T-cell (primary cell): ENCODE data around the gene SNRPE. TPM values are rescaled to one million over a fixed set of nuclear protein-coding genes. Genes with fewer than 3 reads are reported as not detected.
"Not testable (repeated sequence)": the region's sequence is repeated elsewhere in the genome, so short reads cannot be mapped to it uniquely, and the experiment has no call there.

Experiments used
- ATAC-seq, 4 experiments: fragments of 200-7000 bp in 3 of 4; fragments of 150-1000 bp in 1 of 4; cut with Tn5 transposase; replicated peaks in 1 of 4; 1 replicate in 3 of 4; 2 replicates in 1 of 4; pipeline ENCODE4 v1.10.0; 2021; ENCODE audit warnings: moderate library complexity in 3 of 4, mild to moderate bottlenecking in 2 of 4, moderate number of reproducible peaks in 1 of 4
- CTCF ChIA-PET, 2 donors: fragments of 300-600 bp; sonication (Branson Sonifier 250); formaldehyde crosslinking; loops; one replicate each; lab custom pipeline; 2022; ENCODE audit warnings: antibody characterized with exemption in 2 of 2; lab: Charles Lee
- POLR2A ChIA-PET, 2 donors: fragments of 300-600 bp; sonication (Branson Sonifier 250); formaldehyde crosslinking; loops; one replicate each; lab custom pipeline; 2022; ENCODE audit warnings: antibody characterized with exemption in 2 of 2; lab: Charles Lee
- DNase-seq, 35 experiments: peaks; one replicate each; pipeline versions ENCODE4 v3.0.0 to v3.0.0-alpha.2; 2013 to 2023
- H3K27ac ChIP-seq: one replicate; pipeline ENCODE4 v1.5.1; 2013; ENCODE audit warnings: low read length
- H3K27me3 ChIP-seq, 2 experiments: replicated peaks in 1 of 2; 1 replicate in 1 of 2; 2 replicates in 1 of 2; pipeline versions ENCODE4 v1.6.1 to v1.7.0; 2013; ENCODE audit warnings: low read length in 1 of 2, mixed read lengths in 1 of 2; ENCODE audit not compliant: control insufficient read depth in 2 of 2, insufficient read depth in 2 of 2; ENCODE audit errors: extremely low read depth in 1 of 2
- H3K36me3 ChIP-seq, 2 donors: 1 replicate in 1 of 2; 2 replicates in 1 of 2; pipeline versions ENCODE4 v1.6.1 to v1.7.0; 2013; ENCODE audit warnings: low read length in 1 of 2; ENCODE audit not compliant: control insufficient read depth in 2 of 2, insufficient read depth in 1 of 2; ENCODE audit errors: extremely low read depth in 1 of 2
- H3K4me1 ChIP-seq, 2 experiments: 1 replicate in 1 of 2; 2 replicates in 1 of 2; pipeline versions ENCODE4 v1.6.1 to v1.7.0; 2013; ENCODE audit warnings: low read length in 2 of 2, mixed read lengths in 1 of 2; ENCODE audit not compliant: insufficient read depth in 2 of 2, control insufficient read depth in 1 of 2; ENCODE audit errors: extremely low read depth in 1 of 2
- H3K4me3 ChIP-seq, 2 donors: 1 replicate in 1 of 2; 2 replicates in 1 of 2; pipeline versions ENCODE4 v1.5.1 to v1.7.0; 2013; ENCODE audit warnings: mild to moderate bottlenecking in 2 of 2, low read length in 1 of 2, moderate library complexity in 1 of 2; ENCODE audit not compliant: control insufficient read depth in 1 of 2; ENCODE audit errors: extremely low read depth in 1 of 2
- H3K9me3 ChIP-seq: 2 replicates; pipeline ENCODE4 v1.7.0; 2013
- H3K27ac Mint-ChIP-seq, 2 donors: one replicate each; pipeline ENCODE4 v1.8.0; 2020 to 2021; ENCODE audit warnings: mild to moderate bottlenecking in 2 of 2, mixed read lengths in 2 of 2
- H3K27me3 Mint-ChIP-seq, 2 donors: one replicate each; pipeline ENCODE4 v1.8.0; 2021 to 2022; ENCODE audit warnings: mixed read lengths in 2 of 2
- H3K36me3 Mint-ChIP-seq: one replicate; pipeline ENCODE4 v1.8.0; 2021; ENCODE audit warnings: mixed read lengths
- H3K4me1 Mint-ChIP-seq, 3 donors: one replicate each; pipeline ENCODE4 v1.8.0; 2020 to 2022; ENCODE audit warnings: mixed read lengths in 3 of 3, mild to moderate bottlenecking in 1 of 3
- H3K4me3 Mint-ChIP-seq, 3 donors: one replicate each; pipeline ENCODE4 v1.8.0; 2020 to 2022; ENCODE audit warnings: mild to moderate bottlenecking in 3 of 3, mixed read lengths in 3 of 3, moderate library complexity in 3 of 3
- H3K9me3 Mint-ChIP-seq, 3 donors: one replicate each; pipeline ENCODE4 v1.8.0; 2020 to 2022; ENCODE audit warnings: mixed read lengths in 3 of 3
- WGBS: methylation state at CpG from one replicate; pipeline ENCODE4 v1.1.5; 2013; ENCODE audit warnings: missing lambda C conversion rate; ENCODE audit not compliant: insufficient coverage; 5-methylcytosine and 5-hydroxymethylcytosine counted together
- total RNA-seq, 35 experiments: library from RNA in 6 of 35; stranded (reverse) in 6 of 35; fragments of 120-200 nt in 1 of 35; gene quantifications; one replicate each; pipeline versions ENCODE4 v1.2.1 to v1.2.4 and lab custom pipeline; 2013 to 2026

SNRPE gene
- total RNA-seq, 5 donors from 2014 or later (not counting 1 experiment from before 2014, with no cell fraction given): 50.6 to 80.9 (median 72.0) TPM

DNA sequence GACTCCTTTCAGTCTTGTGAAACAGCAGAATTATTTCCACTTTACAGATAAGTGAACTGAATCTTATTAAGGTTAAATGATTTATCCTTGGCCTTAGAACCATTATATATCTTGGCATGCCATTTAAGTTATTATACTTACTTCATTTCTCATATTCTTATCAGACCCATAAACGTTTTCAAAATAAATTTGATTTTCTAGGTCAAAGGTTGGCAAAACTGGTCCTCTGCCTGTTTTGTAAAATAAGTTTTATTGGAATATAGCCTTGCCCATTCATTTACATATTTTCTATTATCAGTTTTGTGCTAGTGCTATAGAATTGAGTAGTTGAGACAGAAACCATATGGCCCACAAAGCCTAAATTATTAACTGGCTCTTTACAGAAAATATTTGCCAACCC lies 32.9 kb upstream of the SNRPE start:
- Histone ChIP-seq H3K27me3 (no peaks in the 10 kb centered on the region), H3K4me1 (no peaks in the 10 kb centered on the region), H3K4me3 (no peak overlapping the region), H3K27ac (no peak overlapping the region), H3K36me3 (peaks cover 0 to 60% of the 10 kb centered on the region in 2 donors), H3K9me3 (no peaks in the 10 kb centered on the region)
- ATAC-seq (no peak), DNase-seq (no peak)
- no CpG with 5 or more reads among the region's 1 CpG for WGBS
- H3K9me3 Mint-ChIP-seq: no peaks in the 10 kb centered on the region
- no peak overlapping the region for H3K4me3 Mint-ChIP-seq
- H3K27me3 Mint-ChIP-seq: no peaks in the 10 kb centered on the region
- H3K36me3 Mint-ChIP-seq: peaks cover 42% of the 10 kb centered on the region
- ChIA-PET POLR2A (no interaction called here), CTCF (no interaction called here)
- H3K27ac Mint-ChIP-seq: no peak overlapping the region
- peaks cover 0 to 19% (median 18%) of the 10 kb centered on the region in 3 donors for H3K4me1 Mint-ChIP-seq

DNA sequence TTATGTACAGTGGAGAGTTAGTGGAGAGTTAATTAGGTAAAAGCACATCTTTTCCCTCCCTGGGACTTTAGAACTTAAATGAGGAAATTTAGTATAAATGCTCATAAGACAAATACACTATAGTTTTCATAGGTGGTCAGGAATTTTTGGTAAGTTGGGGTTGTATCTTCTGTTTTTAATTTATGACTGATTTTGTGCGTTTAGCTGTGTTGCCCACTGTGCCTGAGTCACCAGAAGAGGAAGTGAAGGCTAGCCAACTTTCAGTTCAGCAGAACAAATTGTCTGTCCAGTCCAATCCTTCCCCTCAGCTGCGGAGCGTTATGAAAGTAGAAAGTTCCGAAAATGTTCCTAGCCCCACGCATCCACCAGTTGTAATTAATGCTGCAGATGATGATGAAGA lies 32.2 kb upstream of the SNRPE start:
- not testable (repeated sequence) for H3K27ac ChIP-seq, ATAC-seq, H3K27me3 ChIP-seq, DNase-seq, H3K9me3 ChIP-seq, H3K27ac Mint-ChIP-seq, H3K9me3 Mint-ChIP-seq, H3K4me3 ChIP-seq, H3K4me1 ChIP-seq, H3K27me3 Mint-ChIP-seq, H3K4me3 Mint-ChIP-seq
- CTCF ChIA-PET: interaction anchor here in 1 of 2 donors (0.6 kb wide), 2 partner anchors 203 to 1252 kb away, joined by 3 read pairs; no protein-coding TSS in a partner anchor
- peaks cover 0 to 64% of the 10 kb centered on the region in 2 donors for H3K36me3 ChIP-seq
- WGBS: 100% methylated on average over 2 of the region's 5 CpGs
- peaks cover 44% of the 10 kb centered on the region for H3K36me3 Mint-ChIP-seq
- peaks cover 0 to 17% (median 14%) of the 10 kb centered on the region in 3 donors for H3K4me1 Mint-ChIP-seq
- POLR2A ChIA-PET: interaction anchor here (0.6 kb wide), 2 partner anchors 85 to 1544 kb away, joined by 3 to 6 read pairs; no protein-coding TSS in a partner anchor

DNA sequence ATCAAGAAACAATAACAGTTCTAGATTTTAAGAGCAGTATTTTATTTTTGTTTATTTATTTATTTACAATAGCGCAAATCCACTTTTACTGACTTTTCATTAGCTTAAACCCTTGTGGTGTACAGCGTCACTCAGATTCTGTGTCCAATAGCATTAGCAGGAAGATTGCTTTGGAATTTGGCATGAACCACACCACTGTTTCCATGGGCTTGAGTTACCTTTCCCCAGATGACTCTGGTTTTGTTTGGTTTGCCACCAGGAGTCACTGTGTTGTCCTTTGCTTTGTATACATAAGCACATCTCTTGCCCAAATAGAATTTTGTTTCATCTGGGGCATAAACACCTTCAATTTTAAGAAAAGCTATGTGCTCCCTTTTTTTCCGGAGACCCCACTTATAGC lies 25.9 kb upstream of the SNRPE start:
- peaks cover 38% of the 10 kb centered on the region for H3K36me3 Mint-ChIP-seq
- H3K27me3 ChIP-seq: no peaks in the 10 kb centered on the region
- H3K36me3 ChIP-seq: peaks cover 15 to 84% of the 10 kb centered on the region in 2 donors
- H3K27ac Mint-ChIP-seq: no peak overlapping the region
- peaks cover 0 to 4% (median 0%) of the 10 kb centered on the region in 3 donors for H3K4me1 Mint-ChIP-seq
- CTCF ChIA-PET: interaction anchor here (0.5 to 1.1 kb wide), 3 partner anchors 278 to 620 kb away, joined by 3 read pairs; no protein-coding TSS in a partner anchor
- H3K4me3 Mint-ChIP-seq: no peak overlapping the region
- no peaks in the 10 kb centered on the region for H3K4me1 ChIP-seq
- H3K27me3 Mint-ChIP-seq: no peaks in the 10 kb centered on the region
- DNase-seq (no peak), ATAC-seq (no peak)
- no peak overlapping the region for H3K27ac ChIP-seq
- POLR2A ChIA-PET: interaction anchor here in 1 of 2 donors (0.6 kb wide), 1 partner anchor 1274 kb away, joined by 4 read pairs; no protein-coding TSS in a partner anchor
- H3K4me3 ChIP-seq: no peak overlapping the region
- no peaks in the 10 kb centered on the region for H3K9me3 ChIP-seq
- no peaks in the 10 kb centered on the region for H3K9me3 Mint-ChIP-seq
- WGBS: 100% methylated on average over 1 of the region's 3 CpGs

DNA sequence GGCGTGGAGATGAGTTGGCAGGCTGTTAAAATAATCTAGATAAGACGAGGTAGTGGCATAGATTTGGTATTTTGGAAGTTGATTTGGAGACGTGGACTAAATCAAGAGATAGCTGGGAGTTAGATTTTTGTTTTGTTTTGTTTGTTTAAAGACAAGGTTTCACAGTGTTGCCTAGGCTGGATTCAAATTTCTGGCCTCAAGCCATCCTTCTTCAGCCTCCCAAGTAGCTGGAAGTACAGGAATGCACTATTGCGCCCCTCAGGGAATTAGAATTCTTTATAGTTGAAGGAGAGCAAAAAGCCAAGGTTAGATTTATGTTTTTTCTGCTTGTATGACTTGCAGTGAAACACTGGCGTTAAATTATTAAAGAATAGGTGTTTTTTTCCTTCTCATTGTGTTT lies 22.3 kb upstream of the SNRPE start:
- Mint-ChIP-seq H3K4me1 (peaks cover 0 to 4% (median 0%) of the 10 kb centered on the region in 3 donors), H3K9me3 (no peaks in the 10 kb centered on the region), H3K4me3 (no peak overlapping the region), H3K27me3 (no peaks in the 10 kb centered on the region), H3K27ac (no peak overlapping the region), H3K36me3 (peaks cover 48% of the 10 kb centered on the region)
- H3K4me1 ChIP-seq: no peaks in the 10 kb centered on the region
- no peak overlapping the region for H3K4me3 ChIP-seq
- no peak overlapping the region for H3K27ac ChIP-seq
- CTCF ChIA-PET: no interaction called here
- ATAC-seq (no peak), DNase-seq (no peak)
- 92% methylated on average over 3 of the region's 5 CpGs for WGBS
- no peaks in the 10 kb centered on the region for H3K27me3 ChIP-seq
- peaks cover 15 to 73% of the 10 kb centered on the region in 2 donors for H3K36me3 ChIP-seq
- POLR2A ChIA-PET: interaction anchor here in 1 of 2 donors (0.7 kb wide), 1 partner anchor 1908 kb away, joined by 8 read pairs; no protein-coding TSS in a partner anchor
- H3K9me3 ChIP-seq: no peaks in the 10 kb centered on the region

DNA sequence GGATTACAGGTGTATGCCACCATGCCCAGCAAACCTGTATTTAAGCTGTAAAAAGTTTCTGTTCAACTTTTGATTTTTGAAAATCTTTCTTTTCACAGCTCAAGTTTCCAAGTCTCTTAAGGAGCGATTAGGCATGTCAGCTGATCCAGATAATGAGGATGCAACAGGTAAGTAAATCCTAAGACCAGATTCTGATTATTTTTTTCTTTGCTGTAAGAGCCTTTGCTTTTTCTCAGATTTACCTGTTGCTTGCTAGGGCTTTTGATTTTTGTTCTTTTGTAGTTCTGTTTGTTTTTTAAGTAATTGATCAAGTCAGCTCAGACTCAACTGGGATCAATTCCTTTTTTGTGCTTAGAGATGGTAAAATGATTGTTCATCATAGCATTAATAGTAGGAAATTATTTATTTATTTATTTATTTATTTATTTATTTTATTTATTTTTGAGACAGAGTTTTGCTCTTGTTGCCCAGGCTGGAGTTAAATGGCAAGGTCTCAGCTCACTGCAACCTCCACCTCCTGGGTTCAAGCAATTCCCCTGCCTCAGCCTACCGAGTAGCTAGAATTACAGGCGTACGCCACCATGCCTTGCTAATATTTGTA lies 21.1 kb upstream of the SNRPE start:
- Mint-ChIP-seq H3K27me3 (no peaks in the 10 kb centered on the region), H3K27ac (no peak overlapping the region), H3K4me1 (peaks cover 0 to 4% (median 0%) of the 10 kb centered on the region in 3 donors), H3K4me3 (no peak overlapping the region), H3K9me3 (no peaks in the 10 kb centered on the region), H3K36me3 (peaks cover 48% of the 10 kb centered on the region)
- Histone ChIP-seq H3K36me3 (peaks cover 15 to 73% of the 10 kb centered on the region in 2 donors), H3K27me3 (no peaks in the 10 kb centered on the region), H3K9me3 (no peaks in the 10 kb centered on the region), H3K4me1 (no peaks in the 10 kb centered on the region), H3K4me3 (no peak overlapping the region), H3K27ac (no peak overlapping the region)
- WGBS: 100% methylated on average over 1 of the region's 4 CpGs
- ChIA-PET CTCF (no interaction called here), POLR2A (interaction anchor here in 1 of 2 donors (0.6 kb wide), 1 partner anchor 8 kb away, joined by 3 read pairs; no protein-coding TSS in a partner anchor)
- ATAC-seq (no peak), DNase-seq (no peak)

DNA sequence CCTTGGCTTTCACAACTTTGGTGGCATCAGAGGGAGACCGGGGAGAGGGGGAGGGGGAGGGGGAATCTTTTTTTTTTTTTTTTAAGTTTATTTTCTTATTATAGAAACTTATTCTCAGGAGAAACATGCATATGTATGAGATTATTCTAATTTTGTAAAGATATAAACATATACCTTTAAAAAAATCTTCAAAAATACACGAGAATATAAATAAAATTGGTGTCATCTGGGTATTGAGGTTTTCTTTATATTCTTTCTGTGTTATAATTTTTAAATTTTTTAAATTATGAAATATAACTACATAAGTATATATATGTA lies 18.9 kb upstream of the SNRPE start:
- no peak overlapping the region for H3K4me3 Mint-ChIP-seq
- H3K4me1 Mint-ChIP-seq: peaks cover 0 to 4% (median 0%) of the 10 kb centered on the region in 3 donors
- H3K36me3 Mint-ChIP-seq: peaks cover 57% of the 10 kb centered on the region
- no CpG with 5 or more reads among the region's 2 CpGs for WGBS
- no peaks in the 10 kb centered on the region for H3K27me3 Mint-ChIP-seq
- no peak overlapping the region for H3K4me3 ChIP-seq
- CTCF ChIA-PET: no interaction called here
- peaks cover 7 to 67% of the 10 kb centered on the region in 2 donors for H3K36me3 ChIP-seq
- H3K27ac Mint-ChIP-seq: no peak overlapping the region
- no peak for DNase-seq
- H3K9me3 Mint-ChIP-seq: no peaks in the 10 kb centered on the region
- H3K27me3 ChIP-seq: no peaks in the 10 kb centered on the region
- no peaks in the 10 kb centered on the region for H3K4me1 ChIP-seq
- H3K27ac ChIP-seq: no peak overlapping the region
- no peak for ATAC-seq
- POLR2A ChIA-PET: no interaction called here
- H3K9me3 ChIP-seq: no peaks in the 10 kb centered on the region
